ENCODE data around the gene FRK.

GRCh38 chr6:115887891-115888290 lies 172.8 kb downstream of the FRK start:
- TF ChIP-seq CTCF (IDR thresholded peaks at IDR 0.05) (no peak), POLR2A (IDR thresholded peaks at IDR 0.05) (no peak)
